Measurements from ENCODE around the gene SYTL4.

SYTL4 gene

DNA sequence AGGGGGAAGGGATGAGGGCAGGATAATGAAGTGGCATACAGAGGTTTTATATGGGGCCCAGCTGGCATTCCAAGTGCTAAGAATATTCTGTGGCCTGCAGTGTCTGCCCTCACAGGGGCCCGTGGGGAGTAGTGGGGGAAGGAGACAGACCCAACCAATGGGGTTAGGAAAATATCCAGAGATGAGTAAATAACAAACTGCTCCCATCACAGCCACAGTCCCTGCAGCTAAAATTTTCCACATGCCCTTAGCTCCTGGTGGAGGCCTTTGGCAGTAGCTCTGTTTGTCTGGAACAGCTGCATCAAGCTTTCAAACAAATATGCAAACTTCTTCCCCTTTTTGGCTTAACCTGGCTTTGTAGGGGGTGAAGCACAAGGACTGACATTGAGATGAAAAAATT lies 84.8 kb downstream of the SYTL4 start:
- no peak for DNase-seq

DNA sequence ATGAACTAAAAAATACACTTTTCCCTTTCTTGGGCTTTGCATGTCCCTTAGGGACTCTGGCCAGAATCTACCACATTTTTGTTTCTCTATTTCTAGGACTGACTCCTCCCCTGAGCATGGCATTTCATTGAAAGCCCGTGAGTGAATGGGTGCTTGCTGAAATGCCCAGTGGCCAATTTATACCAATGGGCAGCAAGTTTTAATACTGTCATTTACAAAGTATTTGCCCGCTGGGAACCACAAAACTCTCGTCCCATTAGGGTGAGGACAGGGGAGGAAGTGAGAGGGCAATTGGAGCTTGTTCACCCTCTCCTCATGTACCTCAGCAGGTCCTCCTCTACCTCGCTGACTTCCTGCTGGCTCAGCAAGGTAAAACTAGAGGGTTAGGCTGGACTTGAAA lies 86.8 kb downstream of the SYTL4 start:
- DNase-seq, result no peak

GRCh38 chrX:100643956-100644860 lies 87.7 kb downstream of the SYTL4 start, which contains the start of gene SRPX2:
SRPX2 (plus strand) TSS chrX:100644199; CDS start chrX:100646323, 2,124 bp downstream.
- no peak for DNase-seq

DNA sequence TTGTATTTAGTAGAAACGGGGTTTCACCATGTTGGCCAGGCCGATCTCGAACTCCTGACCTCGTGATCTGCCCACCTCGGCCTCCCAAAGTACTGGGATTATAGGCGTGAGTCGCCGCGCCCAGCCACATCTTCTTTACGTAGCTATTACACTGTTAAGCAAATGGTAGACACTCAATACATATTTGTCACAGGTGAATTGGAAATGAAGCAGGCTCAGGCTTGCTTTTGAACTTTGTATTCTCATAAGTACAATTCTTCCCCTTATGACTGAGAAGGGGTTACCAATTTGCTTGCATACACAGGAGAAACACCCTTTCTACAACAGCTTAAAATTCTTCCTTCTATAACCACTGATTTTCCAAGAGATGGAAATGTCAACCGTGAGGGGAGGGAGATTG lies 88.7 kb downstream of the SYTL4 start:
- DNase-seq, result no peak

- no peak for DNase-seq
Measured at GRCh38 chrX:100642290-100642689, 89.6 kb downstream of the SYTL4 start.

DNA sequence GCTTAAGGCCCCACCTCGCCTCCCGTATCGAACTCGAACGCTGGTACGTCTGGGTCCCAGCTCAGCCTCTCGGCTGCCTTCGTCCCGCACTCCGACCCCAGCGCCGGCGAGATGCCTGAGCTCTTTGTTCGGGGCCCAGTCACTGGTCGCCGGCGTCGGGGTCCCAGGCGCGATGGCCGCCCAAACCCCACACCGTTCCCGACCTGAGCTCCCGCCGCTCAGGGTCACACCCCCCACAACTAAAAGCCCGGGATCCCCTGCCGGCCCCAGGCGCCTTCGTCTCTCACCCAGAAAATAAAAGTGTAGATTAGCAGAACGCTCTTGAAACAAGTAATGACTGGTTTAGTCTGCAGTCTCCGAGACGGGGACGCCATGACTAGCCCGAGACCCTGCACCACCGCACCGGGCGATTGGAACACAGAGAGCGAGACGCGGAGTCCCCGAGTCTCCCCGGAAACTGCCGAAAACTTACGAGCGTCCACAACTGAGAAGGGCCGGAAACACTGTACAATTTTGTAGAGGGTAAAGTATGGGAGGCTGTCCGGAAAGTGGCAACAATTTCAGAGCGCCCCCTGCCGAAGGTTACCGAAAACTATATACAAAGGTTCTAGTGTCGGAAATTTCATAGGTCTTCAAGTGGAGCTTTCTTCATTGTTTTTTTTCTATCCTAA lies 95.5 kb downstream of the SYTL4 start, which contains the start of gene TSPAN6:
Gene TSPAN6 (minus strand): TSS at position 486 of the 671 bp plus-strand sequence. CDS start 112 bp downstream, at position 374.
- DNase-seq, result peak; percentile 31

- no peak for DNase-seq
Measured at GRCh38 chrX:100635989-100636320, 96.0 kb downstream of the SYTL4 start.

- DNase-seq, result no peak
Measured at GRCh38 chrX:100635040-100635439, 96.9 kb downstream of the SYTL4 start.

GRCh38 chrX:100625985-100626491 lies 105.9 kb downstream of the SYTL4 start:
- no peak for DNase-seq

All from SHP77 treated with DMSO at 0.1 percent for 48 hours (cell line).